Naive thymus-derived CD4-positive, alpha-beta T cell (primary cell): ENCODE results near the gene L1CAM. TPM values are rescaled to one million over a fixed set of nuclear protein-coding genes. Genes with fewer than 3 reads are reported as not detected.

Experiments used
- ATAC-seq: fragments of 150-1000 bp; cut with Tn5 transposase; 2 replicates; pipeline ENCODE4 v1.10.0; 2021; ENCODE audit warnings: mild to moderate bottlenecking, moderate library complexity
- CTCF ChIA-PET: fragments of 350-600 bp; sonication (Branson Sonifier 250); formaldehyde crosslinking; loops from one replicate; lab custom pipeline; 2021; ENCODE audit warnings: antibody characterized with exemption; lab: Charles Lee
- POLR2A ChIA-PET: fragments of 350-600 bp; sonication (Branson Sonifier 250); formaldehyde crosslinking; loops from one replicate; lab custom pipeline; 2021; ENCODE audit warnings: antibody characterized with exemption, inconsistent platforms; lab: Charles Lee
- DNase-seq, 9 donors: peaks; one replicate each; pipeline versions ENCODE4 v3.0.0 to v3.0.0-alpha.2; 2020 to 2022; ENCODE audit warnings: mixed read lengths in 1 of 9
- H3K27ac ChIP-seq: one replicate; pipeline ENCODE4 v1.7.0; 2013; ENCODE audit warnings: mild to moderate bottlenecking, low read depth, low read length, moderate library complexity
- H3K27me3 ChIP-seq, 2 donors: one replicate each; pipeline ENCODE4 v1.7.0; 2013; ENCODE audit warnings: low read length in 2 of 2, mild to moderate bottlenecking in 2 of 2, moderate library complexity in 2 of 2; ENCODE audit not compliant: control insufficient read depth in 2 of 2, insufficient read depth in 2 of 2
- H3K36me3 ChIP-seq, 3 experiments: 1 replicate in 2 of 3; 2 replicates in 1 of 3; pipeline ENCODE4 v1.7.0; 2013; ENCODE audit warnings: low read length in 3 of 3, mild to moderate bottlenecking in 3 of 3, moderate library complexity in 1 of 3; ENCODE audit not compliant: insufficient read depth in 3 of 3, control insufficient read depth in 2 of 3
- H3K4me1 ChIP-seq, 2 donors: one replicate each; pipeline ENCODE4 v1.7.0; 2013; ENCODE audit warnings: low read length in 2 of 2, mild to moderate bottlenecking in 2 of 2, moderate library complexity in 1 of 2; ENCODE audit not compliant: control insufficient read depth in 2 of 2, insufficient read depth in 2 of 2
- H3K4me3 ChIP-seq: 2 replicates; pipeline ENCODE4 v1.7.0; 2013; ENCODE audit warnings: mild to moderate bottlenecking, low read length
- H3K9me3 ChIP-seq, 3 experiments: 1 replicate in 2 of 3; 2 replicates in 1 of 3; pipeline ENCODE4 v1.7.0; 2013; ENCODE audit warnings: low read length in 3 of 3; ENCODE audit not compliant: control insufficient read depth in 2 of 3
- H3K27ac Mint-ChIP-seq, 9 donors: one replicate each; pipeline ENCODE4 v1.8.0; 2020 to 2022; ENCODE audit warnings: mixed read lengths in 9 of 9, mild to moderate bottlenecking in 8 of 9, moderate library complexity in 5 of 9, inconsistent platforms in 2 of 9
- H3K27me3 Mint-ChIP-seq, 5 donors: one replicate each; pipeline ENCODE4 v1.8.0; 2021 to 2022; ENCODE audit warnings: mixed read lengths in 5 of 5, mild to moderate bottlenecking in 1 of 5
- H3K36me3 Mint-ChIP-seq, 5 donors: one replicate each; pipeline ENCODE4 v1.8.0; 2020 to 2022; ENCODE audit warnings: mixed read lengths in 5 of 5, mild to moderate bottlenecking in 3 of 5, inconsistent platforms in 1 of 5
- H3K4me1 Mint-ChIP-seq, 7 donors: one replicate each; pipeline ENCODE4 v1.8.0; 2020 to 2022; ENCODE audit warnings: mixed read lengths in 7 of 7, mild to moderate bottlenecking in 3 of 7, inconsistent platforms in 1 of 7
- H3K4me3 Mint-ChIP-seq, 10 donors: one replicate each; pipeline ENCODE4 v1.8.0; 2020 to 2022; ENCODE audit warnings: mild to moderate bottlenecking in 10 of 10, mixed read lengths in 10 of 10, moderate library complexity in 6 of 10, inconsistent platforms in 2 of 10
- H3K9me3 Mint-ChIP-seq, 11 donors: one replicate each; pipeline ENCODE4 v1.8.0; 2020 to 2022; ENCODE audit warnings: mixed read lengths in 11 of 11, mild to moderate bottlenecking in 4 of 11, inconsistent platforms in 1 of 11, moderate library complexity in 1 of 11
- intact Hi-C, 2 donors: fragments of 100-400 bp; cut with micrococcal nuclease; formaldehyde crosslinking; loops; one replicate each; pipeline ENCODE4 v1.15.1; 2023
- polyA plus RNA-seq, 2 donors: library from polyadenylated mRNA; unstranded; fragments of 300-500 nt; fragmentation: Illumina TruSeq; gene quantifications; one replicate each; pipeline ENCODE4 v1.2.3, GENCODE V29; 2021
- total RNA-seq, 6 experiments: library from RNA in 5 of 6; stranded (reverse) in 5 of 6; gene quantifications; 1 replicate in 5 of 6; 2 replicates in 1 of 6; pipeline ENCODE4 v1.2.3 and lab custom pipeline; 2021 to 2026

L1CAM gene
- total and polyA plus RNA-seq, 7 experiments from 2014 or later, result 0.16 to 9.2 (median 1.1) TPM; not detected in 2

- intact Hi-C loops, result loop anchor here (1.0 to 5.0 kb wide), 3 partner anchors 43 to 81 kb away; partner anchors contain the start of genes IDH3G (in 1 of the 2), PDZD4 (in 1 of the 2) and SSR4 (in 1 of the 2)
- peak overlapping the region in 2 of 10 donors; percentile 29 to 45 for H3K4me3 Mint-ChIP-seq
- H3K27me3 Mint-ChIP-seq, result peaks cover 0 to 18% (median 11%) of the 10 kb centered on the region in 5 donors
- CTCF ChIA-PET, result no interaction called here
- ATAC-seq (peak; percentile 96), DNase-seq (peak; percentile 49 to 82 (median 58))
- no peak overlapping the region for H3K4me3 ChIP-seq
- H3K36me3 ChIP-seq, result no peaks in the 10 kb centered on the region
- peak overlapping the region in 5 of 9 donors; percentile 39 to 81 (median 66) for H3K27ac Mint-ChIP-seq
- POLR2A ChIA-PET, result interaction anchor here (0.9 to 1.0 kb wide), 2 partner anchors 50 to 167 kb away, joined by 3 read pairs; no protein-coding TSS in a partner anchor
- H3K27me3 ChIP-seq, result no peaks in the 10 kb centered on the region
- H3K4me1 Mint-ChIP-seq, result peaks cover 7 to 25% (median 20%) of the 10 kb centered on the region in 7 donors
- peaks cover 0 to 5% (median 0%) of the 10 kb centered on the region in 5 donors for H3K36me3 Mint-ChIP-seq
- H3K27ac ChIP-seq, result no peak overlapping the region
- no peaks in the 10 kb centered on the region for H3K9me3 ChIP-seq
- peaks cover 0 to 4% of the 10 kb centered on the region in 2 donors for H3K4me1 ChIP-seq
- H3K9me3 Mint-ChIP-seq, result peaks cover 0 to 3% (median 0%) of the 10 kb centered on the region in 11 donors
These were observed 10.4 kb downstream of the L1CAM start for GRCh38 chrX:153875391-153876111.

- POLR2A ChIA-PET, result no interaction called here
- Histone ChIP-seq H3K4me3 (no peak overlapping the region), H3K36me3 (no peaks in the 10 kb centered on the region), H3K4me1 (peaks cover 0 to 4% of the 10 kb centered on the region in 2 donors), H3K27me3 (no peaks in the 10 kb centered on the region), H3K27ac (no peak overlapping the region), H3K9me3 (no peaks in the 10 kb centered on the region)
- Mint-ChIP-seq H3K4me3 (peak overlapping the region in 2 of 10 donors; percentile 12 to 29), H3K36me3 (peaks cover 0 to 5% (median 0%) of the 10 kb centered on the region in 5 donors), H3K27me3 (peaks cover 0 to 18% (median 11%) of the 10 kb centered on the region in 5 donors), H3K4me1 (peaks cover 7 to 24% (median 20%) of the 10 kb centered on the region in 7 donors), H3K9me3 (peaks cover 0 to 3% (median 0%) of the 10 kb centered on the region in 11 donors), H3K27ac (peak overlapping the region in 1 of 9 donors; percentile 42)
- no peak for ATAC-seq
- intact Hi-C loops, result loop anchor here (1.0 to 5.0 kb wide), 3 partner anchors 42 to 80 kb away; partner anchors contain the start of genes IDH3G (in 1 of the 2), PDZD4 (in 1 of the 2) and SSR4 (in 1 of the 2)
- CTCF ChIA-PET, result interaction anchor here (0.6 kb wide), 1 partner anchor 23 kb away, joined by 4 read pairs; no protein-coding TSS in a partner anchor
- DNase-seq, result no peak
These were observed 11.4 kb downstream of the L1CAM start for GRCh38 chrX:153874366-153875125.

GRCh38 chrX:153874085-153874365 is 11.9 kb downstream of the L1CAM start:
- Mint-ChIP-seq H3K4me3 (no peak overlapping the region), H3K27ac (no peak overlapping the region), H3K36me3 (peaks cover 0 to 5% (median 0%) of the 10 kb centered on the region in 5 donors), H3K4me1 (peaks cover 3 to 21% (median 18%) of the 10 kb centered on the region in 7 donors), H3K27me3 (peaks cover 0 to 14% (median 7%) of the 10 kb centered on the region in 5 donors), H3K9me3 (peaks cover 0 to 3% (median 0%) of the 10 kb centered on the region in 11 donors)
- Histone ChIP-seq H3K9me3 (no peaks in the 10 kb centered on the region), H3K4me3 (no peak overlapping the region), H3K27me3 (no peaks in the 10 kb centered on the region), H3K36me3 (no peaks in the 10 kb centered on the region), H3K4me1 (peaks cover 0 to 4% of the 10 kb centered on the region in 2 donors), H3K27ac (no peak overlapping the region)
- DNase-seq (no peak), ATAC-seq (no peak)
- CTCF ChIA-PET, result interaction anchor here (0.6 kb wide), 1 partner anchor 24 kb away, joined by 4 read pairs; no protein-coding TSS in a partner anchor
- intact Hi-C loops, result no loop called here
- POLR2A ChIA-PET, result no interaction called here

GRCh38 chrX:153873282-153874084 is 12.5 kb downstream of the L1CAM start:
- DNase-seq (no peak), ATAC-seq (no peak)
- Histone ChIP-seq H3K36me3 (no peaks in the 10 kb centered on the region), H3K4me3 (no peak overlapping the region), H3K27ac (no peak overlapping the region), H3K9me3 (no peaks in the 10 kb centered on the region), H3K27me3 (no peaks in the 10 kb centered on the region), H3K4me1 (peaks cover 0 to 1% of the 10 kb centered on the region in 2 donors)
- ChIA-PET POLR2A (no interaction called here), CTCF (no interaction called here)
- peaks cover 0 to 16% (median 12%) of the 10 kb centered on the region in 7 donors for H3K4me1 Mint-ChIP-seq
- intact Hi-C loops, result no loop called here
- peaks cover 0 to 5% (median 0%) of the 10 kb centered on the region in 5 donors for H3K36me3 Mint-ChIP-seq
- H3K4me3 Mint-ChIP-seq, result no peak overlapping the region
- H3K9me3 Mint-ChIP-seq, result peaks cover 0 to 3% (median 0%) of the 10 kb centered on the region in 11 donors
- H3K27me3 Mint-ChIP-seq, result peaks cover 0 to 11% (median 6%) of the 10 kb centered on the region in 5 donors
- peak overlapping the region in 1 of 9 donors; percentile 33 for H3K27ac Mint-ChIP-seq

GRCh38 chrX:153871946-153872878 is 13.8 kb downstream of the L1CAM start:
- POLR2A ChIA-PET, result no interaction called here

More at GRCh38 chrX:153871946-153872878, 13.8 kb downstream of the L1CAM start:
- no peaks in the 10 kb centered on the region for H3K36me3 ChIP-seq
- H3K27ac ChIP-seq, result no peak overlapping the region
- DNase-seq, result no peak
- ATAC-seq, result no peak
- no peak overlapping the region for H3K4me3 ChIP-seq
- Mint-ChIP-seq H3K27me3 (peaks cover 0 to 11% (median 4%) of the 10 kb centered on the region in 5 donors), H3K4me3 (no peak overlapping the region), H3K27ac (no peak overlapping the region), H3K9me3 (peaks cover 0 to 3% (median 0%) of the 10 kb centered on the region in 11 donors), H3K4me1 (peaks cover 0 to 11% (median 3%) of the 10 kb centered on the region in 7 donors), H3K36me3 (peaks cover 0 to 5% (median 0%) of the 10 kb centered on the region in 5 donors)
- CTCF ChIA-PET, result interaction anchor here (0.6 kb wide), 1 partner anchor 105 kb away, joined by 3 read pairs; no protein-coding TSS in a partner anchor
- H3K9me3 ChIP-seq, result no peaks in the 10 kb centered on the region
- intact Hi-C loops, result no loop called here
- H3K4me1 ChIP-seq, result no peaks in the 10 kb centered on the region
- no peaks in the 10 kb centered on the region for H3K27me3 ChIP-seq
